ENCODE measurements around the gene RAB43.

- TF ChIP-seq CTCF (IDR thresholded peaks at IDR 0.05), result no peak
- no peak for TF ChIP-seq POLR2A (IDR thresholded peaks at IDR 0.05)
Observed at GRCh38 chr3:129060276-129061022, 61.2 kb downstream of the RAB43 start, which contains the start of gene GP9.

All from testis (tissue), 2 donors.